ENCODE results near the gene SLC22A4. TPM values are rescaled to one million over a fixed set of nuclear protein-coding genes. Genes with fewer than 3 reads are reported as not detected.
A peak's percentile ranks its signal among the peaks of the same experiment; 100 is the strongest.

SLC22A4 gene
- total and polyA plus RNA-seq, 2 experiments from 2014 or later, result 0.27 to 0.32 TPM

DNA sequence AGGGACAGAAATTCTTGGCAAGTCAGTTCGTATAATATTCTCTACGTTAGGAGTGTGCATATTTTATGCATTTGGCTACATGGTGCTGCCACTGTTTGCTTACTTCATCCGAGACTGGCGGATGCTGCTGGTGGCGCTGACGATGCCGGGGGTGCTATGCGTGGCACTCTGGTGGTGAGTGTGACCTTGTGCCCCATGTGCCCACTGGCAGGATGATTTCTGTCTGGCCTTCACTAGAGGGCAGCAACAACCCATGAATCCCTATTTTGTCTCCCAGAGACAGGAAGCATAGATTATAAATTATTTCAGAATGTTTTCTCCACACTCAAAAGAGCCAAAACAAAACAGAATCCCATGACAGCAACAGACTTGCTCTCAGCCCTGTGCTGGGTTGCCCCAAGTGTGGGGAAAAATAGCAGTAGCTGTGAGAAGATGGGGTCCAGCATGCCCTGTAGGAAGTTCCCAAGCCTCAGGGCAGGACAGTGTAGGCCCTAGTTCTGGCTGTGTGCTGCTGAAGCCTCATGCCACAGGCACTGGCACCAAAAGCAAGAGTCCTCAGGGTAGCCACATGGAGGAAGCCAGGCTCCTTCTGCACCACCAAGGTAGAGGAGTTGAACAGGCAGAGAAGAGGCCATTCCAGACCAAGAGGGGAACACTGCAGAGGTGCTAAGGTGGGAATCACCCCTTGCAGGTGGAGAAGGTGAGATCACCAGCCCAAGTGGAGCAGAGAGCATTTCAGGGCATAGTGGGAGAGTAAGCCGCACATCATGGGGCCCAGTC is 91.3 kb downstream of the SLC22A4 start:
- H3K9me3 ChIP-seq (ENCODE audit: low read depth), result no peaks in the 10 kb centered on the region
- no peaks in the 10 kb centered on the region for H3K27me3 ChIP-seq
- DNase-seq (ENCODE audit: low read depth in 1 of 2, low spot score in 1 of 2), result peak; percentile 44 to 74
- no peaks in the 10 kb centered on the region for H3K36me3 ChIP-seq
- peaks cover 27% of the 10 kb centered on the region for H3K4me1 ChIP-seq (ENCODE audit: low read depth)
- TF ChIP-seq, protein P1, sequence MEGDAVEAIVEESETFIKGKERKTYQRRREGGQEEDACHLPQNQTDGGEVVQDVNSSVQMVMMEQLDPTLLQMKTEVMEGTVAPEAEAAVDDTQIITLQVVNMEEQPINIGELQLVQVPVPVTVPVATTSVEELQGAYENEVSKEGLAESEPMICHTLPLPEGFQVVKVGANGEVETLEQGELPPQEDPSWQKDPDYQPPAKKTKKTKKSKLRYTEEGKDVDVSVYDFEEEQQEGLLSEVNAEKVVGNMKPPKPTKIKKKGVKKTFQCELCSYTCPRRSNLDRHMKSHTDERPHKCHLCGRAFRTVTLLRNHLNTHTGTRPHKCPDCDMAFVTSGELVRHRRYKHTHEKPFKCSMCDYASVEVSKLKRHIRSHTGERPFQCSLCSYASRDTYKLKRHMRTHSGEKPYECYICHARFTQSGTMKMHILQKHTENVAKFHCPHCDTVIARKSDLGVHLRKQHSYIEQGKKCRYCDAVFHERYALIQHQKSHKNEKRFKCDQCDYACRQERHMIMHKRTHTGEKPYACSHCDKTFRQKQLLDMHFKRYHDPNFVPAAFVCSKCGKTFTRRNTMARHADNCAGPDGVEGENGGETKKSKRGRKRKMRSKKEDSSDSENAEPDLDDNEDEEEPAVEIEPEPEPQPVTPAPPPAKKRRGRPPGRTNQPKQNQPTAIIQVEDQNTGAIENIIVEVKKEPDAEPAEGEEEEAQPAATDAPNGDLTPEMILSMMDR (IDR thresholded peaks at IDR 0.05; ENCODE audit: low read depth, low read length), result peak; percentile 75
- H3K27ac ChIP-seq, result no peak overlapping the region
- no peak overlapping the region for H3K4me3 ChIP-seq

DNA sequence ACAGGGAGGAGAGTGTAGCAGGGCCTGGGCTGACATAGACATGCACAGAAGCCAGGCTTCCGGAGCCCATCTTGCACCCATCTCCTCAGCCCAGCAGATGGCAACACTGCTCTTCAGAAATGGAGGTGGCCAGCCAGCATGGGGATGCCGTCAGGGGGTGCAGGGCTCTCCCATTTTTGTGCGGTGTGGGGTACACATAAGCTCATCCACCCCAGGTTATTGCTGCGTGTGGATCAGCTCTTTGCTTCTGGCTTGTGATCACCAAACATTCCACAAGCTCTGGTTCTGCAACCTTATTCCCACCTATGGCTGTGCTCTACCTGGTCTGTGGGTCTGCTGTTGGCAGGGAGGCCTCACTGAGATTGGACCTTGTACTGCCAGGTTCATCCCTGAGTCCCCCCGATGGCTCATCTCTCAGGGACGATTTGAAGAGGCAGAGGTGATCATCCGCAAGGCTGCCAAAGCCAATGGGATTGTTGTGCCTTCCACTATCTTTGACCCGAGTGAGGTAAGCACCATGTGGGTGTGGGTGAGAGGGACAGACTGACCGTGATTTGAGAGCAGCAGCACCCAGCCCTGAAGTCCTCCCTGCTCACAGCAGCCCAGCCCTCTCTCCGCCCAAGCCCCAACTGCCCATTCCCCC is 92.6 kb downstream of the SLC22A4 start:
- TF ChIP-seq, protein P1 (IDR thresholded peaks at IDR 0.05; ENCODE audit: low read depth, low read length), result peak; percentile 87
- no peaks in the 10 kb centered on the region for H3K36me3 ChIP-seq
- H3K9me3 ChIP-seq (ENCODE audit: low read depth), result no peaks in the 10 kb centered on the region
- peak; percentile 71 to 84 for DNase-seq (ENCODE audit: low read depth in 1 of 2, low spot score in 1 of 2)
- no peak overlapping the region for H3K4me3 ChIP-seq
- peaks cover 29% of the 10 kb centered on the region for H3K4me1 ChIP-seq (ENCODE audit: low read depth)
- peak overlapping the region; percentile 80 for H3K27ac ChIP-seq
- H3K27me3 ChIP-seq, result no peaks in the 10 kb centered on the region

GRCh38 chr5:132387640-132388117 is 93.5 kb downstream of the SLC22A4 start:
- TF ChIP-seq, protein P1 (IDR thresholded peaks at IDR 0.05; ENCODE audit: low read depth, low read length), result no peak
- Histone ChIP-seq H3K4me1 (ENCODE audit: low read depth) (peaks cover 29% of the 10 kb centered on the region), H3K27me3 (no peaks in the 10 kb centered on the region), H3K4me3 (no peak overlapping the region), H3K27ac (peak overlapping the region; percentile 80), H3K36me3 (no peaks in the 10 kb centered on the region), H3K9me3 (ENCODE audit: low read depth) (no peaks in the 10 kb centered on the region)
- peak; percentile 79 to 99 for DNase-seq (ENCODE audit: low read depth in 1 of 2, low spot score in 1 of 2)

- Histone ChIP-seq H3K27ac (peak overlapping the region; percentile 80), H3K9me3 (ENCODE audit: low read depth) (no peaks in the 10 kb centered on the region), H3K27me3 (no peaks in the 10 kb centered on the region), H3K36me3 (no peaks in the 10 kb centered on the region), H3K4me3 (no peak overlapping the region), H3K4me1 (ENCODE audit: low read depth) (peaks cover 29% of the 10 kb centered on the region)
- peak in 1 of 2 donors; percentile 57 for DNase-seq (ENCODE audit: low read depth in 1 of 2, low spot score in 1 of 2)
- TF ChIP-seq, protein P1 (IDR thresholded peaks at IDR 0.05; ENCODE audit: low read depth, low read length), result no peak
These were observed 94.3 kb downstream of the SLC22A4 start for GRCh38 chr5:132388244-132389050.

DNA sequence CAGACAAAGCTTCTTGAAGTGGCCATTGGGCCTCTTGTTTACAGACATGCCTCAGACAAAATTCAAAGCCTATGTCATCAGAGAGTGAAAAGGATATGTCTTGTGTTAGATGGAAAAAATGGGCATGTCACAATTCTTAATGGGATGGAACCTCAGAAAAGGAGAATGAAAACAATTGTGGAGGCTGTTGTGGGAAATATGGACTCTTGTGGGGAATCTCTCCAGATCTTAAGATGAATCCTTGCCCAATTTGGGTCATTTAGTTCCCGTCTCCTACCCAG is 94.8 kb downstream of the SLC22A4 start:
- Histone ChIP-seq H3K27ac (no peak overlapping the region), H3K9me3 (ENCODE audit: low read depth) (no peaks in the 10 kb centered on the region), H3K36me3 (no peaks in the 10 kb centered on the region), H3K27me3 (no peaks in the 10 kb centered on the region), H3K4me3 (no peak overlapping the region), H3K4me1 (ENCODE audit: low read depth) (peaks cover 29% of the 10 kb centered on the region)
- TF ChIP-seq, protein P1 (IDR thresholded peaks at IDR 0.05; ENCODE audit: low read depth, low read length), result no peak
- no peak for DNase-seq (ENCODE audit: low read depth in 1 of 2, low spot score in 1 of 2)
